HG02588 (cell line): ENCODE measurements around the gene SKAP2.
A peak's percentile ranks its signal among the peaks of the same experiment; 100 is the strongest.

ENCODE experiments used
- ATAC-seq: cut with Tn5 transposase; IDR thresholded peaks from one replicate; pipeline ENCODE4 v1.9.1; 2021; ENCODE audit warnings: mild to moderate bottlenecking, moderate library complexity; ENCODE audit not compliant: unreplicated experiment

SKAP2 gene

GRCh38 chr7:26864309-26865093 is at the start of gene SKAP2:
Gene SKAP2, minus strand, starts transcription at chr7:26864590. Its CDS starts 161 bp downstream, at chr7:26864429.
- ATAC-seq = peak; percentile 92

- ATAC-seq = no peak
Measured at GRCh38 chr7:26912933-26913536, 48.6 kb upstream of the SKAP2 start.

DNA sequence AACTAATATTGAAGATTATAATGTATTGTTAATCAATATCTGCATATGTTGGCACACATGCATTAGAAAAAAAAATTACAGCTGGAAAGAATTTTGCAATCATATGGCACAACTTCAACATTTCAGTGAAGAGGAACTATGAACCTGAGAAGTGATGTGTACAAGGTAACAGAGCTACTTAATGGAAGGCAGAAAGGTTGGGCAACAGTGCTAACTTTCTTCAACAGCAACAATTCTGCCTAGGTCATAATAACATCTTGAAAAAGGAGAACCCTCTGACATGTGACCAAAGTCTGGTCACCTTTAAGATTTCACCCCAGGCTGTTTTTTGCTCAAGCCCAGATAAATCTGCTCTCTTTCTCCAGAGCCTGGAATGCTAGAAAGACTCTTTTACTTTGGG is 47.9 kb upstream of the SKAP2 start:
- no peak for ATAC-seq

DNA sequence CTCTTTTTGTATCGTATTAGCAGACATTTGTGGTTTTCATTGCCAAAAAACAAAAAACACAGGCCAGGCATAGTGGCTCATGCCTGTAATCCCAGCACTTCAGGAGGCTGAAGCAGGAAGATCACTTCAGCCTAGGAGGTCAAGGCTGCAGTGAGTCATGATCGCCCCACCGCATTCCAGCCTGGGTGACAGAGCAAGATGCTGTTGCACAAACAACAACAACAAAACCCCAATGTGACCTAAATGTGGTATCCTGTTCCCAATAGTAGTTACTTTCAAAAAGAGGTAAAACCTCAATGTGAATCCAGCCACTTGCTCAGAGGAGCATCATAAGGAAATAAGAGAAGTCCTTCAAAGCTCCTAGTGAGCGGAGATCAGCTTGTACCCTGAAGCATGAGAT is 45.8 kb upstream of the SKAP2 start:
- no peak for ATAC-seq

GRCh38 chr7:26900251-26900650 is 35.9 kb upstream of the SKAP2 start:
- no peak for ATAC-seq

GRCh38 chr7:26899519-26899918 is 35.1 kb upstream of the SKAP2 start:
- no peak for ATAC-seq

- ATAC-seq = no peak
Measured at GRCh38 chr7:26898891-26899290, 34.5 kb upstream of the SKAP2 start.

GRCh38 chr7:26897928-26898327 is 33.5 kb upstream of the SKAP2 start:
- no peak for ATAC-seq

GRCh38 chr7:26891400-26892350 is 27.3 kb upstream of the SKAP2 start:
- peak; percentile 41 for ATAC-seq

DNA sequence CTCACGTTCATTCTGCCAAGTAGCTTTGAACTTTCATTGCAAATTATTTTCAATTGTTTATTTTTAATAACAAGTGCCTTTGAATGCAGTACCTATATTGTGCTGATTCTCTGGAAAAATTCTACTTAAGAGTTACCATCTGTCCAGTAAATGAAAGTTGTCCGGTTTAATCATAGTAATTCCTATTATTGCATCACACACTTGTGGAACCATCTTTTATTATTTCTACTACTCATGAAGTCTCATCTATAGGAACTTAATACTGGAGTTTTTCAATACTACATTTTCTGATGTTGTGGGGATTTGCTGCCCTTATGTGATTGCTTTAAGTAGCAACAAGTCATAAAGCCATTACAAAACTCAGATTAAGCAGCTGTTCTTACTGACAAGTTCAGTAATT is 16.5 kb upstream of the SKAP2 start:
- no peak for ATAC-seq

DNA sequence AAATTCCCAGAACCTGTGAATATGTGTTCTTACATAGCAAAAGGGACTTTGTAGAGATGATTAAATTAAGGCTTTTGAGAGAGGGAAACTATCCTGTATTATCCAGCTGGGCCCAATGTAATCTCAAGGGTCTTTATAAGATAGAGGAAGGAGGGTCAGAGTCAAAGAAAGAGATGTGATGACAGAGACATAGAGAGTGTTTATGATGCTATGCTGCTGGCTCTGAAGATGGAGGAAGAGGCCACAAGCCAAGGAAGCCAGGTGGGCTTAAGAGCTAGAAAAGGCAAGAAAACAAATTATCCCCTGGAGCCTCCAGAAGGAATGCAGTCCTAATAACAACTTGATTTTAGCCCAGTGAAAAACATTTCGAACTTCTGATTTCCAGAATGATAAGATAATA is 15.3 kb upstream of the SKAP2 start:
- no peak for ATAC-seq

GRCh38 chr7:26868841-26869495 is 4.6 kb upstream of the SKAP2 start:
- ATAC-seq = no peak

GRCh38 chr7:26865094-26865388 is 651 bp upstream of the SKAP2 start:
- ATAC-seq = peak; percentile 44

GRCh38 chr7:26863518-26864308 is 677 bp downstream of the SKAP2 start:
- ATAC-seq = no peak

DNA sequence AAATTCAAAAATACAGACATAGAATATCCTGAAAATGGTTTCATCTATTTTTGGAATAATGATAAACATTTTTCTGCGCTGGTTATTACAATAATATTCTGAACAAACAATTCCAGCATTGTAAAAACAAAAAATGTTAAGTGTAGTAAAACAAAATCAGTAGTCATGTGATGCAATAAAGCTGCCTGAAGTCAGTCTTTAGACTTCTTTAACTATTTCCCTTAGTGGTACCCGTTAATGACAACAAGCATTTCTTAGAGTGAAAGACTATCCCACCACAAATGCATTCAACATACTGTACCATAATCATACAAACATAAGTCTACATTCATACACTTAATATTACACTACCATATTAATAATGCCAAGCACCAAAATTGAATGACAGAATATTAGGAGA is 1.6 kb downstream of the SKAP2 start:
- no peak for ATAC-seq

GRCh38 chr7:26861050-26861449 is 3.3 kb downstream of the SKAP2 start:
- no peak for ATAC-seq

- no peak for ATAC-seq
Measured at GRCh38 chr7:26860361-26860760, 4.0 kb downstream of the SKAP2 start.

GRCh38 chr7:26859720-26860119 is 4.7 kb downstream of the SKAP2 start:
- ATAC-seq = no peak

- no peak for ATAC-seq
Measured at GRCh38 chr7:26858735-26859134, 5.7 kb downstream of the SKAP2 start.

GRCh38 chr7:26858241-26858715 is 6.1 kb downstream of the SKAP2 start:
- no peak for ATAC-seq
